HuH-7 (cell line): ENCODE results near the gene TMEM40.
A peak's percentile ranks its signal among the peaks of the same experiment; 100 is the strongest.
"Not testable (repeated sequence)": the region's sequence is repeated elsewhere in the genome, so short reads cannot be mapped to it uniquely, and the experiment has no call there.

ENCODE experiments used
- DNase-seq: peaks from one replicate; pipeline ENCODE4 v3.0.0; 2011; ENCODE audit warnings: low spot score

Gene TMEM40

GRCh38 chr3:12751571-12751970 is 7.5 kb downstream of the TMEM40 start:
- no peak for DNase-seq

- DNase-seq = no peak
Observed at GRCh38 chr3:12750658-12751071, 8.4 kb downstream of the TMEM40 start.

GRCh38 chr3:12750223-12750622 is 8.8 kb downstream of the TMEM40 start:
- no peak for DNase-seq

GRCh38 chr3:12748477-12748876 is 10.6 kb downstream of the TMEM40 start:
- DNase-seq = no peak

GRCh38 chr3:12746419-12746818 is 12.6 kb downstream of the TMEM40 start:
- DNase-seq = no peak

GRCh38 chr3:12744326-12744725 is 14.7 kb downstream of the TMEM40 start:
- DNase-seq = no peak

GRCh38 chr3:12743583-12743982 is 15.5 kb downstream of the TMEM40 start:
- DNase-seq = no peak

GRCh38 chr3:12742330-12743107 is 16.5 kb downstream of the TMEM40 start:
- no peak for DNase-seq

- no peak for DNase-seq
Observed at GRCh38 chr3:12741209-12741608, 17.9 kb downstream of the TMEM40 start.

GRCh38 chr3:12737833-12738232 is 21.2 kb downstream of the TMEM40 start:
- no peak for DNase-seq

- DNase-seq = no peak
Observed at GRCh38 chr3:12737319-12737718, 21.7 kb downstream of the TMEM40 start.

- no peak for DNase-seq
Observed at GRCh38 chr3:12734960-12735359, 24.1 kb downstream of the TMEM40 start.

- no peak for DNase-seq
Observed at GRCh38 chr3:12733566-12733965, 25.5 kb downstream of the TMEM40 start.

GRCh38 chr3:12730506-12731242 is 28.4 kb downstream of the TMEM40 start:
- no peak for DNase-seq

- DNase-seq = no peak
Observed at GRCh38 chr3:12729051-12729651, 29.9 kb downstream of the TMEM40 start.

- no peak for DNase-seq
Observed at GRCh38 chr3:12727937-12728336, 31.1 kb downstream of the TMEM40 start.

GRCh38 chr3:12727481-12727880 is 31.6 kb downstream of the TMEM40 start:
- no peak for DNase-seq

GRCh38 chr3:12725436-12725835 is 33.6 kb downstream of the TMEM40 start:
- no peak for DNase-seq

- DNase-seq = no peak
Observed at GRCh38 chr3:12724794-12725193, 34.3 kb downstream of the TMEM40 start.

GRCh38 chr3:12723362-12723761 is 35.7 kb downstream of the TMEM40 start:
- DNase-seq = not testable (repeated sequence)

- DNase-seq = no peak
Observed at GRCh38 chr3:12722226-12722625, 36.8 kb downstream of the TMEM40 start.

GRCh38 chr3:12719984-12720898 is 38.8 kb downstream of the TMEM40 start:
- peak; percentile 90 for DNase-seq
